SK-N-MC (cell line): ENCODE results near the gene CHST14.

Experiments
- DNase-seq: peaks from one replicate; pipeline ENCODE4 v3.0.0-alpha.2; 2011; ENCODE audit warnings: low read depth, low spot score
- H3K27ac ChIP-seq: fragments of 200-600 bp; sonication (generic); 2 replicates; pipeline ENCODE4 v1.5.1; 2016; ENCODE audit warnings: mixed run types
- H3K36me3 ChIP-seq: fragments of 200-600 bp; sonication (generic); 2 replicates; pipeline ENCODE4 v1.6.1; 2017; ENCODE audit warnings: antibody characterized with exemption, low read length, mixed read lengths; ENCODE audit not compliant: insufficient read depth
- H3K4me3 ChIP-seq: fragments of 200-600 bp; sonication (generic); 2 replicates; pipeline ENCODE4 v1.5.1; 2016
- H3K9ac ChIP-seq: fragments of 200-600 bp; sonication (generic); 2 replicates; pipeline ENCODE4 v1.8.0; 2017; ENCODE audit warnings: mixed run types, mixed read lengths; ENCODE audit not compliant: insufficient read length
- H3K9me3 ChIP-seq: fragments of 200-600 bp; sonication (generic); 2 replicates; pipeline ENCODE4 v1.6.1; 2017; ENCODE audit warnings: low read depth, mild to moderate bottlenecking, antibody characterized with exemption, low read length, moderate library complexity, mixed read lengths
- EZH2 ChIP-seq: fragments of 200-600 bp; sonication (generic); IDR thresholded peaks from one replicate; pipeline ENCODE4 v1.6.1; 2017; ENCODE audit warnings: antibody characterized with exemption
- FOXP2 ChIP-seq: optimal IDR thresholded peaks from 2 replicates; pipeline ENCODE3; 2011; ENCODE audit warnings: mild to moderate bottlenecking, moderate library complexity; ENCODE audit not compliant: insufficient read depth; ENCODE audit errors: extremely low read length, control extremely low read depth
- POLR2AphosphoS5 ChIP-seq: IDR thresholded peaks from 2 replicates; pipeline ENCODE4 v1.6.1; 2012; ENCODE audit warnings: mild to moderate bottlenecking, low read depth, low read length, borderline replicate concordance

Gene CHST14

DNA sequence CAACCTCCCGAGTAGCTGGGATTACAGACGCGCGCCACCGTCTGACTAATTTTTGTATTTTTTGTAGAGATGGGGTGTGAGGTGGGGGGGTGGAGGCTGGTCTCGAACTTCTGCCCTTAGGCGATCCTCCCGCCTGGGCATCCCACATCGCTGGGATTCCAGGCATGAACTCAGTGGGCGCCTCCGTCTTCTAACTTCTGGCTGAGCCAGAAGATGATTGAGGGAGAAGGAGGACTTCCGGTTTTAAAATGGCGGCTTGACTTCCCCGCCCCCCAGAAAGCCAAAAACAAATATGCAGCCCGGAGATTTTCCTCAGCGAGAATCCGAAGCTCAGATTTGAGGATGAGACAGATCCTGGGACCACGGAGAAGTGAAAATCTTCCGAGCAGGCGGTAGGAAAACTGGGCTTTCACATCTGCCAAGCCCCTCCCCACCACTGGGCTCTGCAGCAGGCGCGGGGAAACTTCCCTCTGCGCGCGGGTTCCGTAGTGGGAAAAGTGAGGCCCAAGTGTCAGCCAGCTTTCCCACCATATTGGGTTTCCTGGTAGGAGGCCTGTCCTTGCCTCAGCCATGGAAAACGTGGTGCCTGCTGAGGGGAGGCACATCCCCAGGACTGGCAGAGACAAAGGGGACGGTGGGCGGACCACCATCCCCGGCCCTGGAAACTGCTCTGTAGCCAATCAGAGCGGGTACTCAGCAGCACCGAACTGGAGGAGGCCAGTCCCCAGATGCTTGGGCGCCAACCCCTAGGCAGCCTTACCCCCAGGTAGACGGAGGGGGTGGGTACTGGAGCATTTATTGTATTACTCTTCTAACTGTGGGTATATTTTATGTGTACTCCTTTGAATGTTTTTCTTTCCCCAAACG is 17.3 kb downstream of the CHST14 start:
- Histone ChIP-seq H3K4me3 (no peak overlapping the region), H3K27ac (no peak overlapping the region), H3K9me3 (no peaks in the 10 kb centered on the region), H3K36me3 (no peaks in the 10 kb centered on the region), H3K9ac (no peak overlapping the region)
- no peak for TF ChIP-seq EZH2
- no peak for TF ChIP-seq FOXP2
- no peak for TF ChIP-seq POLR2AphosphoS5
- DNase-seq, result no peak

DNA sequence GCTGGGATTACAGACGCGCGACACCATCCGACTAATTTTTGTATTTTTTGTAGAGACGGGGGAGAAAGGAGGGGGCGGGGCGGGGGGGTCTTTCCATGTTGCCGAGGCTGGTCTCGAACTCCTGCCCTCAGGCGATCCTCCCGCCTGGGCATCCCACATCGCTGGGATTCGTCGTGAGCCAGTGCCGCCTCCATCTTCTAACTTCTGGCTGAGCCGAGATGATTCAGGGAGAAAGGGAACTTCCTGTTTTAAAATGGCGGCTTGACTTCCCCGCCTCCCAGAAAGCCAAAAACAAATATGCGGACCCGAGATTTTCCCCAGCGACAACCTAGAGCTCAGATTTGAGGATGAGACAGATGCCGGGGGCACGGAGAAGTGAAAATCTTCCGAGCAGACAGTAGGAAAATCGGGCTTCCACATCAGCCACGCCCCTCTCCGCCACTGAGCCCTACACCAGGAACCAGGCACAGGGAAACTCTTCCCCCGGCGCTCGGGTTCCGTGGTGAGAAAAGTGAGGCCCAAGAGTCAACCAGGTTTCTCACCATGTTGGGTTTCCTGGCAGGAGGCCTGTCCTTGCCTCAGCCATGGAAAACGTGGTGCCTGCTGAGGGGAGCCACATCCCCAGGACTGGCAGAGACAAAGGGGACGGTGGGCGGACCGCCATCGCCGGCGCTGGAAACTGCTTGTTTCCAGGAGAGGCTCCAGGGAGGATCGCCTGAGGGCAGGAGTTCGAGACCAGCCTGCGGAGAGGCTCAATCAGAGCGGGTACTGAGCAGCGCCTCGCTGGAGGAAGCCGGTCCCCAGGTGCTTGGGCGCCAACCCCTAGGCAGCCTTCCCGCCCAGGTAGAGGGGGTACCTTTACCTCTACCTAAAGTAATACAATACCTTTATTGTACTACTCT is 18.7 kb downstream of the CHST14 start:
- H3K4me3 ChIP-seq, result no peak overlapping the region
- no peak overlapping the region for H3K9ac ChIP-seq
- TF ChIP-seq EZH2 (no peak), POLR2AphosphoS5 (no peak), FOXP2 (no peak)
- DNase-seq, result no peak
- H3K27ac ChIP-seq, result no peak overlapping the region
- H3K9me3 ChIP-seq, result no peaks in the 10 kb centered on the region
- H3K36me3 ChIP-seq, result no peaks in the 10 kb centered on the region

DNA sequence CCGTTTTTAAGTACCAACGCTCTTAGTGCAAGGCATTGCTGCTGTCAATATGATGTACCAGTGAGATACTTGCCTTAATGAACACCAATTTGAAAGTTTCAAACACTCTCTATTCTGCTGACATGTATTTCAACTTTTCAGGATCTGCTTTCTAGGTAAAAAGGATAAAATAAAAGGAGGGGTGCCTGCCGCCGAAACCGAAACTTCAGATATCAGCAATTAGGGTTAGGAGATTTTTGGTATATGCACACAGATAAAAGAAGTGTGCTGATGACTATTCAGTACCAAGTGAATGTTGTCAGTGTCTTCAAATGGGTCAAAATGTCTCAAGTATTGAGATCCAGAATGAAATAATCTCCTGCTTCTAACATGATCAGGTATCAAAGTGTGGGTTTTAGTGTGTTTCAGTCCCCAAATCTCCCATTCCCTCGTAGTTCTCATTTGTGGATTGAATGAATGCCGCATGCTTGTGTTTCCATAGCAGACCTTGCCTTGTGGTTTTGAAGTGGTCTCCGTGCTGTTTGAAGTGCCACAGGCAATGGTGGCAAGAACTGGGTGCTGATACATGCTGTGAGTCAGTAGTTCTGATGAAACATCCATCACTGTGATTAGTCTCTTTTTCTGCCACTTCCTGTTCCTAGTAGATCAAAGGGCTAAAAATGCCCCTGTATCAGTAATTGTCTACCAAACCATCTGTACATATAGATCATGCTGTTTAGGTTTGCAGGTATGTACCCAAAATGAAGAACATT is 22.5 kb downstream of the CHST14 start:
- Histone ChIP-seq H3K9me3 (no peaks in the 10 kb centered on the region), H3K36me3 (no peaks in the 10 kb centered on the region), H3K9ac (no peak overlapping the region), H3K4me3 (0 out of 2 replicates have a peak overlapping the region, but pooled peaks have one; percentile 27), H3K27ac (no peak overlapping the region)
- DNase-seq, result peak; percentile 2
- no peak for TF ChIP-seq POLR2AphosphoS5
- TF ChIP-seq FOXP2, result no peak
- no peak for TF ChIP-seq EZH2

DNA sequence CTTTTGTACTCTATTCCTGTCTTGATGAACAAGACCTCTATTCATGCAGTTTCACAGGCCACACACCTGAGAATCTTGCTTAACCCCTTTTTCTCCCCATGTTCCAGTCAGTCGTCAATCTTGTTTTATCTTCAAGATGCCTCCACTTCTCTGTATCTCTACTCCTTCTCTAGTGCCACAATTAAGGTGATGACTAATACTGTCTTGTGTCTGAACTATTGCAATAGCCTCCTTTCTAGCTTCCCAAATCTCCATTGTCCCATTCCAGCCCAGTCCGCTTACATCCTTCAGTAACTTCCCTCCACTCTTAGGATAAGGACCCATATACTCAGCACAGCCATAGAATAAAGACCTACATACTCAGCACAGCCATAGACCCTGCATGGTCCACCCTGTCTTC is 24.7 kb downstream of the CHST14 start:
- Histone ChIP-seq H3K9ac (no peak overlapping the region), H3K36me3 (no peaks in the 10 kb centered on the region), H3K27ac (no peak overlapping the region), H3K4me3 (no peak overlapping the region), H3K9me3 (no peaks in the 10 kb centered on the region)
- no peak for DNase-seq
- TF ChIP-seq EZH2 (no peak), FOXP2 (no peak), POLR2AphosphoS5 (no peak)

DNA sequence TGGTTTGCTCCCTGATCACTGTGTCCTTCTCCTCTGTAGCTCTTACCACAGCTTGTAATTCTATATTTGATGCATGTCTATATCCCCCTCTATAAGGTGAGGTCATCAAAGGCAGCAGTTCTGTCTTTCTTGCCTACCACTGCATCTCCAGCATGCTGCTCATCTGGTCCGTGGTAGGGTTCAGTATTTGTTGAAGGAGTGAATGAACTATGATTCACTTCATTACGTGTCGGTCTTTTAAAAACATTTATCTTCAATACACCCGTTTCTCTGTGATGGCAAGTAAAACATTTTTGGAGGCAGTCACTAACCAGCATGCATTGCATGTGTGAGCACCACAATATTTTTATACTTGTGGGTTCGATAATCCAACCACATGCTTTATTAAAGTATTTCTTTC is 27.6 kb downstream of the CHST14 start:
- no peaks in the 10 kb centered on the region for H3K36me3 ChIP-seq
- H3K9ac ChIP-seq, result no peak overlapping the region
- H3K4me3 ChIP-seq, result no peak overlapping the region
- no peaks in the 10 kb centered on the region for H3K9me3 ChIP-seq
- TF ChIP-seq EZH2 (no peak), POLR2AphosphoS5 (no peak), FOXP2 (no peak)
- no peak overlapping the region for H3K27ac ChIP-seq
- DNase-seq, result no peak

DNA sequence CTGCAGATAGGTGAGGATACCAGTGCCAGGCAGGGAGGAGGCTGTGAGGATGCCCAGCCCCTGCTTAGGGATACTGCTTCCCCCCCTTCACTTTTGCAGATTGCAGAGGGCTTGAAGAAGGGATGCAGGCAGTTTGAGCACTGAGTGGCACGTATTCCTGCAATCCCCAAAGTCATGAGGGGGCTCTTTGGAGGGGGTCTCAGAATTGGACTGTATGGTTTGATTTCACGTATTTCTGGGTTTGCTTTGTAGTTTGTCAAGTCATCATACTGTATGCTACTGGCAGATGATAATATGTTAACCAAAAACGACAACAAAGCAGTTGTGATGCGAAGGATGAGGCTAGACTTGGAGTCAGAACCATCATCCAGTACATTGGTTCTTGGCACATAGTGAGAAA is 28.1 kb downstream of the CHST14 start:
- no peak for TF ChIP-seq POLR2AphosphoS5
- no peak for TF ChIP-seq FOXP2
- TF ChIP-seq EZH2, result no peak
- Histone ChIP-seq H3K9ac (no peak overlapping the region), H3K9me3 (no peaks in the 10 kb centered on the region), H3K27ac (no peak overlapping the region), H3K4me3 (no peak overlapping the region), H3K36me3 (no peaks in the 10 kb centered on the region)
- DNase-seq, result no peak

DNA sequence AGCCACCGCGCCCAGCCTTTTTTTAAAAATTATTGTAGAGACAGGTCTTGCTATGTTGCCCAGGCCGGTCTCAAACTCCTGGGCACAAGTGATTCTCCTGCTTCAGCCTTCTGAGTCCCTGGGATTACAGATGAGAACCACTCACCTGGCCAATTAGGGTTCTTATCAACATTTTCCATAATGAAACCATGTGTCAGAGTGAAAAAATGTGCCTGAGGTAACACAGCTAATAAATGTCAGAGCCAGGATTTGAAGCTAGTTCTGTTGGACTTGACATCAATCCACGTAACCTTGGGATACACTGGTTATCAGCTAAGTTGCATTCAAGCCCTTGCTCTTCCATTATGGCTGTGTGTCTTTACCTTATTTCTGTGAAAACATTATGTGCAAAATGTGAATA is 29.1 kb downstream of the CHST14 start:
- Histone ChIP-seq H3K4me3 (no peak overlapping the region), H3K36me3 (no peaks in the 10 kb centered on the region), H3K27ac (no peak overlapping the region), H3K9me3 (no peaks in the 10 kb centered on the region), H3K9ac (no peak overlapping the region)
- DNase-seq, result no peak
- no peak for TF ChIP-seq FOXP2
